Measurements from ENCODE around the gene LRP1B.

DNA sequence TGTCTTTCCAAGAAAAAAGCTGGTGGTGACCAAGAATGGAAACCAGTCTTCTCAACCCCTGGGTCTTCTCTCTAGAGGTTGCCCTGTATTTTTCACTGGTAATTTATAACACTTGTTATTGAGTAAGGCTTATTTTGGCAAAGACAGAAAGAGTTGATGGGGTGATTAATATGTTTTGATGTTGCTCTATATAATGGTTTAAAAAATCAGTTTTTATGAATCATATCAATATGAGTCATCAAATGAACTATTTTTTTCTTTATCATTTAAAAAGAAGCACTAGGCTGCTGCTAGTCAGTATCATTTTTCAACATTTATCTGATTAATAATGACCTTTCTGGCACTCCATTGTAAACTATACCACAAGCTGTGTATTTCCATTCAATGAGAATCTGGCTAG lies 1142.2 kb downstream of the LRP1B start:
- TF ChIP-seq, protein P1, sequence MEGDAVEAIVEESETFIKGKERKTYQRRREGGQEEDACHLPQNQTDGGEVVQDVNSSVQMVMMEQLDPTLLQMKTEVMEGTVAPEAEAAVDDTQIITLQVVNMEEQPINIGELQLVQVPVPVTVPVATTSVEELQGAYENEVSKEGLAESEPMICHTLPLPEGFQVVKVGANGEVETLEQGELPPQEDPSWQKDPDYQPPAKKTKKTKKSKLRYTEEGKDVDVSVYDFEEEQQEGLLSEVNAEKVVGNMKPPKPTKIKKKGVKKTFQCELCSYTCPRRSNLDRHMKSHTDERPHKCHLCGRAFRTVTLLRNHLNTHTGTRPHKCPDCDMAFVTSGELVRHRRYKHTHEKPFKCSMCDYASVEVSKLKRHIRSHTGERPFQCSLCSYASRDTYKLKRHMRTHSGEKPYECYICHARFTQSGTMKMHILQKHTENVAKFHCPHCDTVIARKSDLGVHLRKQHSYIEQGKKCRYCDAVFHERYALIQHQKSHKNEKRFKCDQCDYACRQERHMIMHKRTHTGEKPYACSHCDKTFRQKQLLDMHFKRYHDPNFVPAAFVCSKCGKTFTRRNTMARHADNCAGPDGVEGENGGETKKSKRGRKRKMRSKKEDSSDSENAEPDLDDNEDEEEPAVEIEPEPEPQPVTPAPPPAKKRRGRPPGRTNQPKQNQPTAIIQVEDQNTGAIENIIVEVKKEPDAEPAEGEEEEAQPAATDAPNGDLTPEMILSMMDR (IDR thresholded peaks at IDR 0.05; ENCODE audit: low read length): no peak
- TF ChIP-seq EZH2 (optimal IDR thresholded peaks at IDR 0.05; ENCODE audit: low read depth, low read length): no peak
- TF ChIP-seq EZH2phosphoT487 (IDR thresholded peaks at IDR 0.05; ENCODE audit: low read length): no peak
